HFFc6 (cell line): ENCODE results near the gene SEPTIN2. TPM values are rescaled to one million over a fixed set of nuclear protein-coding genes. Genes with fewer than 3 reads are reported as not detected.
"Not testable (repeated sequence)": the region's sequence is repeated elsewhere in the genome, so short reads cannot be mapped to it uniquely, and the experiment has no call there.

ENCODE experiments used
- DNase-seq: peaks from one replicate; pipeline ENCODE4 v3.0.0-alpha.2; 2018
- H3K27ac Mint-ChIP-seq: 2 replicates; pipeline ENCODE4 v1.8.0; 2020; ENCODE audit warnings: mild to moderate bottlenecking, mixed read lengths
- H3K27me3 Mint-ChIP-seq: 2 replicates; pipeline ENCODE4 v1.8.0; 2021; ENCODE audit warnings: mild to moderate bottlenecking, moderate library complexity, mixed read lengths; ENCODE audit not compliant: insufficient read depth
- H3K36me3 Mint-ChIP-seq: 2 replicates; pipeline ENCODE4 v1.8.0; 2021; ENCODE audit warnings: low read depth, mixed read lengths
- H3K4me1 Mint-ChIP-seq: 2 replicates; pipeline ENCODE4 v1.8.0; 2020; ENCODE audit warnings: low read depth, mixed read lengths
- H3K4me3 Mint-ChIP-seq: 2 replicates; pipeline ENCODE4 v1.8.0; 2020; ENCODE audit warnings: mild to moderate bottlenecking, moderate library complexity, mixed read lengths
- H3K9me3 Mint-ChIP-seq: 2 replicates; pipeline ENCODE4 v1.8.0; 2020; ENCODE audit warnings: mild to moderate bottlenecking, mixed read lengths
- CTCF ChIP-seq: fragments of 200-600 bp; sonication (generic); IDR thresholded peaks from 2 replicates; pipeline ENCODE4 v1.5.0; 2021; ENCODE audit warnings: antibody characterized with exemption, mild to moderate bottlenecking
- total RNA-seq, 6 experiments: library from RNA; stranded (reverse); fragmentation: NEBNext Ultra II Directional; extraction: Animal tissue kit (Norgen Biotek cat#: 25700); gene quantifications; 2 replicates in 1 of 6; 3 replicates in 5 of 6; pipeline ENCODE4 v1.2.3, GENCODE V29; 2021

The SEPTIN2 gene
- total RNA-seq, 6 experiments from 2014 or later, result 399 to 468 (median 441) TPM

GRCh38 chr2:241393524-241394196, 77.9 kb downstream of the SEPTIN2 start:
- no peaks in the 10 kb centered on the region for H3K27me3 Mint-ChIP-seq
- DNase-seq, result no peak
- H3K27ac Mint-ChIP-seq, result no peak overlapping the region

GRCh38 chr2:241396809-241397208, 81.1 kb downstream of the SEPTIN2 start:
- not testable (repeated sequence) for H3K9me3 Mint-ChIP-seq, H3K4me1 Mint-ChIP-seq, DNase-seq, H3K27ac Mint-ChIP-seq, H3K4me3 Mint-ChIP-seq, H3K36me3 Mint-ChIP-seq, H3K27me3 Mint-ChIP-seq

More at GRCh38 chr2:241393524-241394196, 77.9 kb downstream of the SEPTIN2 start:
- H3K36me3 Mint-ChIP-seq, result peaks cover 5% of the 10 kb centered on the region; the same call in 1 of the 2 replicates
- TF ChIP-seq CTCF, result no peak
- H3K4me1 Mint-ChIP-seq, result peaks cover 13% of the 10 kb centered on the region
- H3K4me3 Mint-ChIP-seq, result no peak overlapping the region
- no peaks in the 10 kb centered on the region for H3K9me3 Mint-ChIP-seq

GRCh38 chr2:241399941-241400922, 84.5 kb downstream of the SEPTIN2 start:
- no peaks in the 10 kb centered on the region; the same call in 1 of the 2 replicates for H3K4me1 Mint-ChIP-seq
- no peak overlapping the region for H3K27ac Mint-ChIP-seq
- H3K36me3 Mint-ChIP-seq, result no peaks in the 10 kb centered on the region
- no peak for DNase-seq
- no peak for TF ChIP-seq CTCF
- H3K27me3 Mint-ChIP-seq, result no peaks in the 10 kb centered on the region
- no peaks in the 10 kb centered on the region for H3K9me3 Mint-ChIP-seq
- H3K4me3 Mint-ChIP-seq, result no peak overlapping the region

Other genes with a start within 250 kb of the SEPTIN2 start
- gene MTERF4, start 213.6 kb upstream of the SEPTIN2 start, total RNA-seq, result 10 to 100 TPM; 17.2 to 20.6 (median 17.9) TPM
- 1 to 10 TPM; 3.3 to 7.1 (median 6.0) TPM for gene PASK, start 166.5 kb upstream of the SEPTIN2 start, total RNA-seq
- gene PPP1R7, start 165.5 kb upstream of the SEPTIN2 start, total RNA-seq, result 100 to 1,000 TPM in 3 of 6 experiments, 10 to 100 TPM in 3; 90.6 to 117 (median 103) TPM
- gene ANO7, start 127.2 kb upstream of the SEPTIN2 start, total RNA-seq, result 1 to 10 TPM in 4 of 6 experiments, under 1 TPM in 2; 0.80 to 1.4 (median 1.2) TPM
- 1,000 to 10,000 TPM in 5 of 6 experiments, 100 to 1,000 TPM in 1; 991 to 1,153 (median 1,104) TPM for gene HDLBP, start 253 bp upstream of the SEPTIN2 start, total RNA-seq
- gene FARP2, start 40.4 kb downstream of the SEPTIN2 start, total RNA-seq, result 10 to 100 TPM; 38.3 to 46.4 (median 41.9) TPM
- gene STK25, start 192.7 kb downstream of the SEPTIN2 start, total RNA-seq, result 100 to 1,000 TPM; 129 to 159 (median 150) TPM
- 10 to 100 TPM; 26.3 to 42.4 (median 29.1) TPM for gene BOK, start 242.8 kb downstream of the SEPTIN2 start, total RNA-seq